GM12874 (cell line): Measurements from ENCODE around the gene BCL2L11.

Source experiments
- CTCF ChIP-seq: IDR thresholded peaks from 2 replicates; pipeline ENCODE4 v1.5.1; 2011; ENCODE audit warnings: low read depth, mild to moderate bottlenecking, control low read depth, low read length, moderate library complexity; ENCODE audit not compliant: insufficient read depth

BCL2L11 gene

GRCh38 chr2:111166115-111166514, 45.4 kb downstream of the BCL2L11 start:
- TF ChIP-seq CTCF, result no peak

GRCh38 chr2:111167076-111167862, 46.6 kb downstream of the BCL2L11 start:
- TF ChIP-seq CTCF, result no peak

GRCh38 chr2:111167863-111168162, 47.1 kb downstream of the BCL2L11 start:
- TF ChIP-seq CTCF, result no peak

GRCh38 chr2:111168528-111169239, 48.0 kb downstream of the BCL2L11 start:
- TF ChIP-seq CTCF, result no peak

GRCh38 chr2:111169268-111169667, 48.6 kb downstream of the BCL2L11 start:
- TF ChIP-seq CTCF, result no peak

- no peak for TF ChIP-seq CTCF
These were observed 49.2 kb downstream of the BCL2L11 start for GRCh38 chr2:111169924-111170323.

- no peak for TF ChIP-seq CTCF
These were observed 50.7 kb downstream of the BCL2L11 start for GRCh38 chr2:111171337-111171930.
